Activated T-cell treated with anti-CD3 and anti-CD28 coated beads, Interleukin-2, amount 50 U/mL, for 24 hours (primary cell): ENCODE results near the gene PLBD1.

ENCODE experiments used
- DNase-seq: peaks from one replicate; pipeline ENCODE4 v3.0.0-alpha.2; 2020
- H3K27ac Mint-ChIP-seq: 2 replicates; pipeline ENCODE4 v1.8.0; 2020; ENCODE audit warnings: mild to moderate bottlenecking, mixed read lengths
- H3K27me3 Mint-ChIP-seq: 2 replicates; pipeline ENCODE4 v1.8.0; 2020; ENCODE audit warnings: mixed read lengths
- H3K36me3 Mint-ChIP-seq: 2 replicates; pipeline ENCODE4 v1.8.0; 2020; ENCODE audit warnings: low read depth, mixed read lengths
- H3K4me1 Mint-ChIP-seq: 2 replicates; pipeline ENCODE4 v1.8.0; 2020; ENCODE audit warnings: low read depth, mixed read lengths
- H3K4me3 Mint-ChIP-seq: 2 replicates; pipeline ENCODE4 v1.8.0; 2020; ENCODE audit warnings: mild to moderate bottlenecking, moderate library complexity, mixed read lengths
- H3K9me3 Mint-ChIP-seq: 2 replicates; pipeline ENCODE4 v1.8.0; 2020; ENCODE audit warnings: mixed read lengths

PLBD1 gene

DNA sequence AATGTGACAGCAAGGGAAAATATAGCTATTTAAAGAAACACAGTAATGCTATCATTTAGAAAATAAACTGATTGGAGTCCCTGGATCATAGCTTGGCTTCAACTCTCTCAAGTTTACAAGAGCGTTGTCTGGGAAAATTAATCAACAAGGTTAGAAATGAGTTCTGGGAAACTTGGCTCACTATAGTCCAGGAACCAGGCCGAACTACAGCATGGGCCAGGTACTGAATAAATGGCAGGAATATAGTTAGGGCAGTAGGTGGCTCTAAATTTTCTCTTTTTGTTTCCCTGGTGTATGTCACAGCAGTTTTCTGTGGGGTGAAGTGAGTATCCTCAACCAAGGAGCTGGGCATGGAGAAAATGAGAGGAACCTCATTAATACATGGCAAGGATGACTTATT, 72.4 kb downstream of the PLBD1 start:
- no peak for DNase-seq
- no peak overlapping the region for H3K27ac Mint-ChIP-seq
- H3K4me3 Mint-ChIP-seq, result no peak overlapping the region
- peaks cover 10% of the 10 kb centered on the region for H3K4me1 Mint-ChIP-seq
- no peaks in the 10 kb centered on the region for H3K27me3 Mint-ChIP-seq
- peaks cover 93% of the 10 kb centered on the region for H3K36me3 Mint-ChIP-seq
- no peaks in the 10 kb centered on the region for H3K9me3 Mint-ChIP-seq

DNA sequence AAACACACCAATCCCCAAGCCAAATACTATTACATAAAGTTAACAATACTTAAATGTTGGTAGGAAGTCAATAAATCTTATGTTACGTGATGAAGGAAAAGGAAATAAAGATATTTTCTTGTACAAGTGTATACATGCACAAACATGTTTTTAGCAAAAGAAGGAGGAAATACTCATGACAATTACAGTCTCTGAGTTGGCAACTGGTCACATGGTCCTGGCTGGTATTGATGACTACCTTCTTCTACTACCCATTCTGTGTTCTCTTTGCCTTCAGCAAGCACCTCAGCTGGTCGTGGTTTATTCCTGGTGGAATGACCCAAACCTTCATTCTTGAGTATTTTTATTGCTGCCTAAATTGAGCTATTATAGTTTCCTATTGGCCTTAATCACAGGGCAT, 84.8 kb downstream of the PLBD1 start:
- H3K27me3 Mint-ChIP-seq, result no peaks in the 10 kb centered on the region
- no peak for DNase-seq
- H3K27ac Mint-ChIP-seq, result peak overlapping the region; percentile 5
- no peaks in the 10 kb centered on the region for H3K9me3 Mint-ChIP-seq
- no peak overlapping the region for H3K4me3 Mint-ChIP-seq
- H3K4me1 Mint-ChIP-seq, result peaks cover 19% of the 10 kb centered on the region
- H3K36me3 Mint-ChIP-seq, result peaks cover 94% of the 10 kb centered on the region

DNA sequence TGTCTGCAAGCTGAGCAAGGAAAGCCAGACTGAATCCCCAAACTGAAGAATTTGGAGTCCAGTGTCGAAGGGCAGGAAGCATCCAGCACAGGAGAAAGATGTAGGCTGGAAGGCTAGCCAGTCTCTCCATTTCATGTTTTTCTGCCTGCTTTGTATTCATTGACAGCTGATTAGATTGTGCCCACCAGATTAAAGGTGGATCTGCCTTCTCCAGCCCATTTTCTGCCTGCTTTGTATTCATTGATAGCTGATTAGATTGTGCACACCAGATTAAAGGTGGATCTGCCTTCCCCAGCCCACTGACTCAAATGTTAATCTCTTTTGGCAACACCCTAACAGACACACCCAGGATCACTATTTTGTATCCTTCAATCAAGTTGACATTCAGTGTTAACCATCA, 85.3 kb downstream of the PLBD1 start:
- no peak overlapping the region for H3K4me3 Mint-ChIP-seq
- H3K27ac Mint-ChIP-seq, result peak overlapping the region; percentile 5
- DNase-seq, result no peak
- no peaks in the 10 kb centered on the region for H3K27me3 Mint-ChIP-seq
- H3K4me1 Mint-ChIP-seq, result peaks cover 22% of the 10 kb centered on the region
- peaks cover 94% of the 10 kb centered on the region for H3K36me3 Mint-ChIP-seq
- H3K9me3 Mint-ChIP-seq, result no peaks in the 10 kb centered on the region

DNA sequence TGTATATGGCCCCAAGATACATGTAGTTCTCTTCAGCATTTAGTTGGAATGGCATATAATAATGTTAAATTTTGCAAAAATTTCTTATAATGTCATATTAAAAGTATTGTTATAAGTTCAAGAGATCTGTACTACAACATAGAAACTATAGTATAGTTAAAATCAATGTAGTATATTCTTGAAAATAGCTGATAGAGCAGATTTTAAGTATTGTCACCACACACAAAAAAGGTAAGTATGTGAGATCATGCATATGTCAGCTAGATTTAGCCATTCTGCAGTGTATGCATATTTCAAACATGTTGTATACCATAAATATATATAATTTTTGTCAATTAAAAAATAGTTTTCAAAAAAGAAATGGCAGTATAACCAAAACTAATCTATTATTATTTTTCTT, 86.5 kb downstream of the PLBD1 start:
- Mint-ChIP-seq H3K27me3 (no peaks in the 10 kb centered on the region), H3K4me1 (peaks cover 25% of the 10 kb centered on the region), H3K27ac (no peak overlapping the region), H3K4me3 (no peak overlapping the region), H3K9me3 (no peaks in the 10 kb centered on the region), H3K36me3 (peaks cover 91% of the 10 kb centered on the region)
- no peak for DNase-seq

DNA sequence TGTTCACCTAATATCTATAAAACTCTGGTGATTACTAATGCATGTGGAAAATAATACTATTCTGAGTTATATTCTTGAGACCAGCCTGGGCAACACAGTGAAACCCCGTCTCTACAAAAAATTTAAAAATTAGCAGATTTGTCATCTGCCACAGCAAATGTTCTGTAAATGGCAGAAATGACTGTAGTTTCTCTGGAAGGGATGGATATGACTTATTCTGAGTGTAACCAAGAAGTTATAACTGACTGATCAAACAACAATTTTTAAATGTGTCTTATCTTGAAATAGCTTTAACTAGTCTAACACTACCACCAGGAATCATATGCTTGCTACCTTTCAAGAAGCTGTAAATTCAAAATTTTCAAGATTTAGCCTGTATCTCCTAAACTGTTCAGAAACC, 88.7 kb downstream of the PLBD1 start:
- H3K27ac Mint-ChIP-seq, result peak overlapping the region; percentile 76
- peaks cover 4% of the 10 kb centered on the region for H3K9me3 Mint-ChIP-seq
- peaks cover 29% of the 10 kb centered on the region for H3K4me1 Mint-ChIP-seq
- DNase-seq, result no peak
- H3K36me3 Mint-ChIP-seq, result peaks cover 89% of the 10 kb centered on the region
- no peak overlapping the region for H3K4me3 Mint-ChIP-seq
- no peaks in the 10 kb centered on the region for H3K27me3 Mint-ChIP-seq

DNA sequence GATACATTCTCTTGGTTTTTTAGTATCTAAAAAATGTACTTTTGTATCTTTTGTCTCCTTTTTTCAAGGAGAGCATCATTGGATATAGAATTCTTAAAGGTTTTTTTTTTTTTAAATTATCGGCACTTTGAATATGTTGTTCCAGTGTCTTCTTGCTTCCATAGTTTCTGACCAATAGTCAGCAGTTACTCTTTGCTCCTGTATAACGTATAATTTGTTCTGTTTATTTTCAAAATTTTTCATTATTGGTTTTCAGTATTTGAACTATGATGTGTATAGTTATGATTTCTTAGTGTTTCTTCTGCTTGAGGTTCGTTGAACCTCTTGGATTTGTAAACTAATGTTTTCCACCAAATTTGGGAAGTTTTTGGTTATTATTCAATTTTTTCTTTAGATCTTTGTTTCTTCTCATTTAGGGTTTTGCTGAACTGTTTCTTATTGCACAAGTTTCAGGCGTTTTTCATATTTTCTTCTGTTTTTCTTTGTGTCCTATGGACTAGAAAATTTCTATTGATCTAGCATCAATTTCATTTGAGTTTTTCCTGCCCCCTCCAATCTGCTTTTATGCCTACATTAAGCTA, 93.9 kb downstream of the PLBD1 start:
- Mint-ChIP-seq H3K9me3 (peaks cover 34% of the 10 kb centered on the region), H3K27me3 (no peaks in the 10 kb centered on the region), H3K36me3 (peaks cover 90% of the 10 kb centered on the region), H3K27ac (no peak overlapping the region), H3K4me3 (no peak overlapping the region), H3K4me1 (peaks cover 30% of the 10 kb centered on the region)
- DNase-seq, result no peak

DNA sequence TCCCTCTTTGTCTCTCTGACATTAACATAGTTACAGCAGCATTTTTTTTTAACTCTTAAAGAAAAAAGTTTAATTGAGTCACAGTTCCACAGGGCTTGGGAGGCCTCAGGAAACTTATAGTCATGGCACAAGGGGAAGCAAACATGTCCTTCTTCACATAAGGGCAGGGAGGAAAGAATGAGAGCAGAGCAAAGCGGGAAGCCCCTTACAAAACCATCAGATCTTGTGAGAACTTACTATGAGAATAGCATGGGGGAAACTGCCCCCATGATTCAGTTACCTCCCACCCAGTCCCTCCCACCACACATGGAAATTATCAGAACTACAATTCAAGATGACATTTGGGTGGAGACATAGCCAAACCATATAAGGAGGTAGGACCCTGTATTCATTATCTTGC, 96.2 kb downstream of the PLBD1 start:
- DNase-seq, result no peak
- peak overlapping the region; percentile 84 for H3K27ac Mint-ChIP-seq
- H3K9me3 Mint-ChIP-seq, result peaks cover 34% of the 10 kb centered on the region
- H3K4me1 Mint-ChIP-seq, result peaks cover 20% of the 10 kb centered on the region
- H3K4me3 Mint-ChIP-seq, result no peak overlapping the region
- H3K36me3 Mint-ChIP-seq, result peaks cover 93% of the 10 kb centered on the region
- H3K27me3 Mint-ChIP-seq, result no peaks in the 10 kb centered on the region

DNA sequence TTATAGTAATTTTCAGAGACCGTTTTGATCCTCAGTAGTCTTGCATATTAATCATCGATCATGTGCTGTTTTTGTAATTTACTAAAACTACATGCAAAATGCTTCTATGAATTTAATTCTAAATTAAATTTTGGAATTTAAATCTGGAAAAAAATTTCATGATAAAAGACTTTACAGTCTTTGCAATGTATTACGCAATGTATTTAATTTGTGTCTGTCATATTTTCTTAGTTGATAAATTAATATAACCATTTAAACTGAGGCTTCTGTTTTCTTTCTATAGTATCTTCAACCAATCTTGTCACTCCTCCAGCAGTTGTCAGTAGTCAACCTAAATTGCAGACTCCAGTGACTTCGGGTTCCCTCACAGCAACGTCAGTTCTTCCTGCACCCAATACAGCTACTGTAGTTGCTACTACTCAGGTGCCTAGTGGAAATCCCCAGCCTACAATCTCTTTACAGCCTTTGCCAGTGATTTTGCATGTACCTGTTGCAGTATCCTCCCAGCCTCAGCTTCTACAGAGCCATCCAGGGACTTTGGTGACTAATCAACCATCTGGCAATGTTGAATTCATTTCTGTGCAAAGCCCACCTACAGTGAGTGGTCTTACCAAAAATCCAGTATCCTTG, 107.4 kb downstream of the PLBD1 start:
- Mint-ChIP-seq H3K36me3 (peaks cover 79% of the 10 kb centered on the region), H3K9me3 (no peaks in the 10 kb centered on the region), H3K4me3 (no peak overlapping the region), H3K27me3 (no peaks in the 10 kb centered on the region), H3K4me1 (peaks cover 35% of the 10 kb centered on the region), H3K27ac (no peak overlapping the region)
- no peak for DNase-seq

DNA sequence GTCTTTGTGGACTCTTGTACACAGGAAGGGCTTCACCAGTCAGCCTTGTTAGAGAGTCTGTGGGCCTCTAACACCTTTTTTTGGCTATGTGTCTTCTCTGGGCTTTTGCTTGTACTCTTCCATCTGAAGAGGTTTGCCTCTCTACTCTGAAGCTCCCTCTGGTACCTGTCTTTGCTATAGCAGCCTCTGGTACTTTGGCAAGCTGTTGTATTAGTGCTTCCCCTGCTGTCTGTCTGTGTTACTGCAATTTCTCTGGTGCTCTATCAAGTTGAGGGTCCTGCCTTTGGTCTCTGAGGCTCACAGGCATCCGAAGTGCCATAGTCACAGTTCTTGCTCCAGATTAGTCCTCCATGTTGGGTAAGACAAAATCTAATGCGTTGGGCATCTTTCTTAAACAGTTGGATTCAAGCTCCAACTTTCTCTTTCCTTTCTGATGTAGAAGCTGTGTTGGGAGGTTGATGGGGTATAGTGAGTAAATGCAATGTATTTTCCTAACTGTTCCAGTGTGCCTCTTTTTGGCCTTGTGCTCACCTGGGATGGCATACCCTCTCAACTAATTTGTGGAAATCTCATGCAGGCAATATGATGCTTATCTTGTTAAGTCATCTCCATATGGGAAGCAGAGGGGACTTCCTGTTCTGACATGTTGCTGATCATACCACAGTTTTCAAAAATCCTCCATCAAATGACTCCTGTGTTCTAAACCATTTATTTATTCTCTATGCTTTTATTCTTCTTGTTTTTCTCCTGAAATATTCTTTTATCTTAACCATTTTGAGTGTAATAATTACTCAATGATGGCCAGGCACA, 113.4 kb downstream of the PLBD1 start:
- Mint-ChIP-seq H3K36me3 (peaks cover 88% of the 10 kb centered on the region), H3K27ac (peak overlapping the region; percentile 80), H3K27me3 (no peaks in the 10 kb centered on the region), H3K4me3 (peak overlapping the region; percentile 21), H3K4me1 (peaks cover 56% of the 10 kb centered on the region), H3K9me3 (peaks cover 15% of the 10 kb centered on the region)
- DNase-seq, result no peak
